Astrocyte (in vitro differentiated cells and primary cell): ENCODE results near the gene FILIP1L. TPM values are rescaled to one million over a fixed set of nuclear protein-coding genes. Genes with fewer than 3 reads are reported as not detected.
A peak's percentile ranks its signal among the peaks of the same experiment; 100 is the strongest.

ENCODE experiments used
- DNase-seq: peaks from one replicate; pipeline ENCODE4 v3.0.0-alpha.2; 2010; ENCODE audit warnings: low read depth
- FAIRE-seq: peaks from 2 replicates; lab custom pipeline; 2011; peaks lifted over from hg19 to GRCh38; lab: Jason Lieb, UNC
- H2AFZ ChIP-seq: 2 replicates; pipeline ENCODE4 v1.6.0; 2012; ENCODE audit warnings: low read depth, low read length, inconsistent platforms
- H3K27ac ChIP-seq: 2 replicates; pipeline ENCODE4 v1.5.1; 2011; ENCODE audit warnings: low read depth, low read length, inconsistent platforms
- H3K27me3 ChIP-seq: 2 replicates; pipeline ENCODE4 v1.6.0; 2011; ENCODE audit warnings: low read length, inconsistent platforms; ENCODE audit not compliant: insufficient read depth
- H3K36me3 ChIP-seq: 2 replicates; pipeline ENCODE4 v1.5.1; 2011; ENCODE audit warnings: low read length, inconsistent platforms; ENCODE audit not compliant: insufficient read depth
- H3K4me1 ChIP-seq: 2 replicates; pipeline ENCODE4 v1.5.1; 2011; ENCODE audit warnings: low read length, inconsistent platforms; ENCODE audit not compliant: insufficient read depth
- H3K4me2 ChIP-seq: 2 replicates; pipeline ENCODE4 v1.6.0; 2012; ENCODE audit warnings: low read length, inconsistent platforms
- H3K4me3 ChIP-seq: 2 replicates; pipeline ENCODE4 v1.5.1; 2011; ENCODE audit warnings: low read depth, mild to moderate bottlenecking, low read length, inconsistent platforms; ENCODE audit not compliant: insufficient read depth
- H3K79me2 ChIP-seq: 2 replicates; pipeline ENCODE4 v1.6.0; 2012; ENCODE audit warnings: mild to moderate bottlenecking, low read length, inconsistent platforms; ENCODE audit not compliant: insufficient read depth
- H3K9ac ChIP-seq: 2 replicates; pipeline ENCODE4 v1.6.0; 2012; ENCODE audit warnings: mild to moderate bottlenecking, low read length, inconsistent platforms
- H3K9me3 ChIP-seq: 2 replicates; pipeline ENCODE4 v1.5.1; 2012; ENCODE audit warnings: low read depth, mild to moderate bottlenecking, low read length, inconsistent platforms; ENCODE audit not compliant: insufficient read depth
- H4K20me1 ChIP-seq: 2 replicates; pipeline ENCODE4 v1.6.0; 2012; ENCODE audit warnings: low read length, inconsistent platforms; ENCODE audit not compliant: insufficient read depth
- H3K27ac Mint-ChIP-seq: one replicate; pipeline ENCODE4 v1.8.0; 2021; ENCODE audit warnings: mild to moderate bottlenecking, mixed read lengths; ENCODE audit not compliant: unreplicated experiment
- H3K27me3 Mint-ChIP-seq: one replicate; pipeline ENCODE4 v1.8.0; 2021; ENCODE audit warnings: low read depth, mixed read lengths; ENCODE audit not compliant: unreplicated experiment
- H3K36me3 Mint-ChIP-seq: one replicate; pipeline ENCODE4 v1.8.0; 2021; ENCODE audit warnings: low read depth, mixed read lengths; ENCODE audit not compliant: unreplicated experiment
- H3K4me1 Mint-ChIP-seq: one replicate; pipeline ENCODE4 v1.8.0; 2021; ENCODE audit warnings: low read depth, mixed read lengths; ENCODE audit not compliant: unreplicated experiment
- H3K4me3 Mint-ChIP-seq: one replicate; pipeline ENCODE4 v1.8.0; 2021; ENCODE audit warnings: mild to moderate bottlenecking, moderate library complexity, mixed read lengths; ENCODE audit not compliant: unreplicated experiment
- H3K9me3 Mint-ChIP-seq: one replicate; pipeline ENCODE4 v1.8.0; 2021; ENCODE audit warnings: mild to moderate bottlenecking, mixed read lengths; ENCODE audit not compliant: unreplicated experiment
- EZH2 ChIP-seq: IDR thresholded peaks from 2 replicates; pipeline ENCODE4 v1.6.1; 2012; ENCODE audit warnings: mild to moderate bottlenecking, low read length, inconsistent platforms; ENCODE audit not compliant: insufficient read depth
- total RNA-seq: library from RNA; stranded (reverse); gene quantifications from 2 replicates; pipeline ENCODE4 v1.2.1, GENCODE V29; 2021
- TF ChIP-seq, protein P1 (sequence below): IDR thresholded peaks from 2 replicates; pipeline ENCODE4 v1.5.1; 2011; ENCODE audit warnings: low read depth, mild to moderate bottlenecking, inconsistent platforms, low read length, moderate library complexity; ENCODE audit not compliant: insufficient read depth

FILIP1L gene
- total RNA-seq, 1 donor from 2014 or later = 209 TPM

DNA sequence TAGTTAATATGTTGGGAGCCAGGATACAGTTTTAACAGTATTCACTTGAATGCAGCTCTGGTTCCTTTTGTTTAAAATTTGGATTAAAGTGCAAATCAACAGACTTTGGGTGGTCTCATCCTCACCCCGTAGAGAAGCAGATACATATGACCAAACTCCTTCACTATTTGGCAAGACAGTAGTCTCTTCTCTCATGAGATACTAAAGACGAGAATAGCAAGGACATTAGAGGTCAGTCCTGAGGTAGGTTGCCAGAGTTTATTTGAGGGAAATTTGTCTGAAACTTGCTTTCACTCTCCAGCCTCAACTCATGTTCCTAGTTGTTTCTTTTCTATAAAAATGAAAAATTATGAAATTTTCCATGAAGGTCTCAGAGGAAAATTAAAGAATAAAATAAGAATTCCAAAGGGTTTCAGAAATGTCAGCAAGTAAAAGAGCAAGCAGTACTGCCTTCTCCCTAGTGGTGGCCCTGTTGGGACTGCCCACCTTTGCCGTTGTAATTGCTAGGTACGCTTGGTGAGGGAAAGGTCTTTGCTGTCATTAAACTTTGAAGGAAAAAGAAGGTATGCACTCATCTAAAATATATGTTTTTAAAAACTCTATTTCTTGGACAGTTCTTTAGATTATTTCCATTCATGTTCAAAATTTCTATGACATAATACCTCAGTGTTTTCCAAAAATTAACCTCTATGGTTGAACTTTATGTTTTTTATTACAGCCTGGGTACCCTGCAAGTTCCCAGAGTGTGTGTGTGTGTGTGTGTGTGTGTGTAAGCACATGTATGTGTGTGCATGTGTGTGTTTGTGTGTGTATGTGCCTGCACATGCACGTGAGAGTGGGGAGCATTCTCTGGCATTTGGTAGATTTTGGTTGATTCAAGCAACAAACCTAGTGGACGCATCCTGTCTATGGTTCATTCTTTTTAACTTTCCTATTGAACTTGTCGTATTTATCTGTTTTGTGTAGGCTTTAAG, 185.2 kb downstream of the FILIP1L start:
- no peak for FAIRE-seq

DNA sequence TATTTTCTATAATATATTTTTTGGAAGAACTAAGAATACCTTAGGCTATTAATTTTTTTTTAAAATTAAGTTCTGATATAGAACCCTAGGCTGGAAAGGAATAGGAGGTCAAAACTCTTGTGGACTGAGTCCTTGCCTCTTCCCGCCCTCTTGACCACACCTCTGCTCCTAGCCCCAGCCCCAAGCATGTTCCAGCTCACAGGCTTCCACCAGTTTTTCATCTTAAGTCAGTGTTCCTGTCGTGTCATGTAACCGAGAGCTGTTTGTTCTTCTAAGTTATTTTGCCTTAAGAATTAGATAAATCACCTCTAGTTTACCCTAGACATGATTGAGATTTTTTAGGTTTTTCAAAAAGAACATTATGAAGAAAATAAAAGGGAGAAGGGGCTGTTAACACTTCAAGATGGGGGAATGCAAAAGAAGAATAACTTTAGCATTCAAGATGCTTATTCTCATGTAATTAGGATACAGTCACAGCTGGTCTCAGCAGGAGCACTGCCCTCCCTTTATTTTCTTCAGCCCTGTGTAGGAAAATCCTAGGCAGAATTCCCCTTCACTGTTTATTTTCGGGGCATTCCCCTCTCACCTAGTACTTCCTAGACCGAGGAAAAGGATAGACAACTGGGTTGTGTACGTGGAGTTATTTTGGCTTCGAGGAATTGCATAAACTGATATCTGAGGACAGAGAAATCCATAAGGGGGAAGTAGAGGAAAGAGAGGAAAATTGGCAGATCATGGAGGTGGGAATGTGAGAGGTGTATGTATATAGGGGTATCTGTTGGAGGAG, 186.4 kb downstream of the FILIP1L start:
- H3K36me3 Mint-ChIP-seq = no peaks in the 10 kb centered on the region
- TF ChIP-seq, protein P1, sequence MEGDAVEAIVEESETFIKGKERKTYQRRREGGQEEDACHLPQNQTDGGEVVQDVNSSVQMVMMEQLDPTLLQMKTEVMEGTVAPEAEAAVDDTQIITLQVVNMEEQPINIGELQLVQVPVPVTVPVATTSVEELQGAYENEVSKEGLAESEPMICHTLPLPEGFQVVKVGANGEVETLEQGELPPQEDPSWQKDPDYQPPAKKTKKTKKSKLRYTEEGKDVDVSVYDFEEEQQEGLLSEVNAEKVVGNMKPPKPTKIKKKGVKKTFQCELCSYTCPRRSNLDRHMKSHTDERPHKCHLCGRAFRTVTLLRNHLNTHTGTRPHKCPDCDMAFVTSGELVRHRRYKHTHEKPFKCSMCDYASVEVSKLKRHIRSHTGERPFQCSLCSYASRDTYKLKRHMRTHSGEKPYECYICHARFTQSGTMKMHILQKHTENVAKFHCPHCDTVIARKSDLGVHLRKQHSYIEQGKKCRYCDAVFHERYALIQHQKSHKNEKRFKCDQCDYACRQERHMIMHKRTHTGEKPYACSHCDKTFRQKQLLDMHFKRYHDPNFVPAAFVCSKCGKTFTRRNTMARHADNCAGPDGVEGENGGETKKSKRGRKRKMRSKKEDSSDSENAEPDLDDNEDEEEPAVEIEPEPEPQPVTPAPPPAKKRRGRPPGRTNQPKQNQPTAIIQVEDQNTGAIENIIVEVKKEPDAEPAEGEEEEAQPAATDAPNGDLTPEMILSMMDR = no peak
- no peak for TF ChIP-seq EZH2
- Histone ChIP-seq H3K9ac (no peak overlapping the region), H4K20me1 (no peaks in the 10 kb centered on the region), H3K79me2 (no peaks in the 10 kb centered on the region), H3K27me3 (no peaks in the 10 kb centered on the region), H3K27ac (no peak overlapping the region), H3K36me3 (no peaks in the 10 kb centered on the region), H3K9me3 (no peaks in the 10 kb centered on the region), H3K4me2 (no peak overlapping the region), H3K4me1 (peaks cover 6% of the 10 kb centered on the region), H2AFZ (no peak overlapping the region), H3K4me3 (no peak overlapping the region)
- H3K27me3 Mint-ChIP-seq = no peaks in the 10 kb centered on the region
- no peak overlapping the region for H3K4me3 Mint-ChIP-seq
- DNase-seq = no peak
- no peaks in the 10 kb centered on the region for H3K9me3 Mint-ChIP-seq
- peaks cover 37% of the 10 kb centered on the region for H3K4me1 Mint-ChIP-seq
- no peak for FAIRE-seq
- no peak overlapping the region for H3K27ac Mint-ChIP-seq

More for the DNA sequence above, 185.2 kb downstream of the FILIP1L start:
- Histone ChIP-seq H3K4me3 (no peak overlapping the region), H3K9me3 (no peaks in the 10 kb centered on the region), H3K4me1 (peaks cover 6% of the 10 kb centered on the region), H3K27ac (no peak overlapping the region), H3K27me3 (no peaks in the 10 kb centered on the region), H3K4me2 (peak overlapping the region; percentile 46), H4K20me1 (no peaks in the 10 kb centered on the region), H3K36me3 (no peaks in the 10 kb centered on the region), H2AFZ (no peak overlapping the region), H3K9ac (no peak overlapping the region), H3K79me2 (no peaks in the 10 kb centered on the region)
- no peak for TF ChIP-seq EZH2
- TF ChIP-seq, protein P1 = no peak
- Mint-ChIP-seq H3K4me3 (no peak overlapping the region), H3K9me3 (no peaks in the 10 kb centered on the region), H3K36me3 (no peaks in the 10 kb centered on the region), H3K27me3 (no peaks in the 10 kb centered on the region), H3K27ac (peak overlapping the region; percentile 1), H3K4me1 (peaks cover 37% of the 10 kb centered on the region)
- DNase-seq = no peak
